GM12891 (cell line): ENCODE data around the gene MMP20.

Experiments used
- POLR2A ChIP-seq: IDR thresholded peaks from 2 replicates; pipeline ENCODE4 v1.6.1; 2011; ENCODE audit warnings: low read depth, low read length, control low read depth
- POLR2AphosphoS5 ChIP-seq: IDR thresholded peaks from 2 replicates; pipeline ENCODE4 v1.6.1; 2011; ENCODE audit warnings: low read depth, low read length, control low read depth
- SPI1 ChIP-seq: IDR thresholded peaks from 2 replicates; pipeline ENCODE4 v1.6.1; 2011; ENCODE audit warnings: low read depth, low read length, control low read depth
- TAF1 ChIP-seq: IDR thresholded peaks from 2 replicates; pipeline ENCODE4 v1.6.1; 2011; ENCODE audit warnings: low read depth, low read length, control low read depth

DNA sequence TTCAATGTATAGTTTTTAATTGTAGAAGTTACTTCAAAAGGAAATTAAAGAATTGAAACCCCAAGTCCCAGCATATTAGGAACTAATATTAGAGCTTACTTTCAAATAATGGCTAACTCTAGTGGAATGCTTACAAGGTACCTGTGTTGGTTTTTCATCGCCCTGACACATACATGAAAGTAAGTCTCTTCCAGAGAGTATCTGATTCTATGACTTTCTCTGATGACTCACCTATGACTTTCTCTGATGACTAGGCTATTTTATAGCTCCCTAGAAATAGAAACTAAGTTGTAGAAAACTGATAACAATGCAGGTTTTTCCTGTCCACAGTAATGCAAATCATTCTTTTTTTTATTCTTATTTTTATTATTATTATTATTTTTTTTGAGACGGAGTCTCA lies 61.0 kb downstream of the MMP20 start:
- TF ChIP-seq POLR2A = no peak
- no peak for TF ChIP-seq POLR2AphosphoS5
- TF ChIP-seq TAF1 = no peak
- TF ChIP-seq SPI1 = no peak
